Panc1 (cell line): ENCODE measurements around the gene RPP25L. TPM values are rescaled to one million over a fixed set of nuclear protein-coding genes. Genes with fewer than 3 reads are reported as not detected.
A peak's percentile ranks its signal among the peaks of the same experiment; 100 is the strongest.

Source experiments
- ATAC-seq: fragments of 200-7000 bp; cut with Tn5 transposase; 2 replicates; pipeline ENCODE4 v1.9.1; 2020; ENCODE audit warnings: mild to moderate bottlenecking, moderate library complexity
- BruUV-seq: library from RNA; stranded (reverse); fragments of 400-500 nt; replicated peaks from 2 replicates; lab custom pipeline; 2021; lab: Mats Ljungman, UMichigan
- CTCF ChIA-PET: fragments of 300-600 bp; sonication (Branson Sonifier 250); formaldehyde crosslinking; loops from one replicate; lab custom pipeline; 2022; ENCODE audit warnings: antibody characterized with exemption; lab: Charles Lee
- POLR2A ChIA-PET: fragments of 300-600 bp; sonication (Branson Sonifier 250); formaldehyde crosslinking; loops from one replicate; lab custom pipeline; 2022; ENCODE audit warnings: antibody characterized with exemption; lab: Charles Lee
- DNase-seq: peaks from one replicate; pipeline ENCODE4 v3.0.0-alpha.2; 2010; ENCODE audit warnings: low read depth, low spot score
- H3K27ac ChIP-seq: 2 replicates; pipeline ENCODE4 v1.5.1; 2011; ENCODE audit warnings: mild to moderate bottlenecking, low read length, inconsistent platforms
- H3K27me3 ChIP-seq: fragments of 200-500 bp; sonication (Bioruptor generic); 2 replicates; pipeline ENCODE4 v1.6.0; 2014; ENCODE audit warnings: low read length, inconsistent platforms; ENCODE audit not compliant: control insufficient read depth, insufficient read depth
- H3K36me3 ChIP-seq: fragments of 200-500 bp; sonication (Bioruptor generic); 2 replicates; pipeline ENCODE4 v1.5.1; 2014; ENCODE audit warnings: inconsistent platforms, mild to moderate bottlenecking, low read length, moderate library complexity; ENCODE audit not compliant: control insufficient read depth, insufficient read depth
- H3K4me1 ChIP-seq: 2 replicates; pipeline ENCODE4 v1.5.1; 2011; ENCODE audit warnings: inconsistent platforms, mild to moderate bottlenecking, low read length, moderate library complexity; ENCODE audit not compliant: control insufficient read depth, insufficient read depth
- H3K4me3 ChIP-seq, 2 experiments: 2 replicates each; pipeline ENCODE4 v1.5.1; 2011 to 2012; ENCODE audit warnings: low read depth in 2 of 2, low read length in 2 of 2, mild to moderate bottlenecking in 2 of 2, inconsistent platforms in 1 of 2, moderate library complexity in 1 of 2
- H3K9me3 ChIP-seq: fragments of 200-500 bp; sonication (Bioruptor generic); 2 replicates; pipeline ENCODE4 v1.5.1; 2014; ENCODE audit warnings: low read depth, mild to moderate bottlenecking, inconsistent platforms, low read length, moderate library complexity; ENCODE audit not compliant: control insufficient read depth, insufficient read depth
- CTCF ChIP-seq: fragments of 450-650 bp; IDR thresholded peaks from 2 replicates; pipeline ENCODE4 v1.5.1; 2017; ENCODE audit warnings: mild to moderate bottlenecking
- POLR2AphosphoS5 ChIP-seq: IDR thresholded peaks from 2 replicates; pipeline ENCODE4 v1.6.1; 2012; ENCODE audit warnings: mild to moderate bottlenecking, low read depth, low read length, moderate library complexity
- REST ChIP-seq, 2 experiments: IDR thresholded peaks; 2 replicates each; pipeline ENCODE4 v1.6.1; 2011 to 2012; ENCODE audit warnings: low read depth in 2 of 2, control low read depth in 1 of 2, low read length in 1 of 2, mild to moderate bottlenecking in 1 of 2, moderate library complexity in 1 of 2; ENCODE audit not compliant: insufficient read depth in 1 of 2
- TCF7L2 ChIP-seq: IDR thresholded peaks from 2 replicates; pipeline ENCODE4 v1.6.1; 2011; ENCODE audit warnings: mild to moderate bottlenecking, low read depth, low read length, inconsistent platforms
- in situ Hi-C: cut with HindIII; loops from 2 replicates; pipeline ENCODE4 v1.10.0; 2016; ENCODE audit warnings: low sequenced_read_pairs, low pct_unique_long_range_greater_than_20kb
- intact Hi-C: fragments of 100-400 bp; cut with micrococcal nuclease; formaldehyde crosslinking; loops from one replicate; pipeline ENCODE4 v1.10.0; 2022; ENCODE audit not compliant: unreplicated experiment
- total RNA-seq: library from RNA; stranded (reverse); gene quantifications from one replicate; pipeline ENCODE4 v1.2.1, GENCODE V29; 2021; ENCODE audit not compliant: unreplicated experiment

RPP25L gene
- total RNA-seq, 1 experiment from 2014 or later, result 30.4 TPM

DNA sequence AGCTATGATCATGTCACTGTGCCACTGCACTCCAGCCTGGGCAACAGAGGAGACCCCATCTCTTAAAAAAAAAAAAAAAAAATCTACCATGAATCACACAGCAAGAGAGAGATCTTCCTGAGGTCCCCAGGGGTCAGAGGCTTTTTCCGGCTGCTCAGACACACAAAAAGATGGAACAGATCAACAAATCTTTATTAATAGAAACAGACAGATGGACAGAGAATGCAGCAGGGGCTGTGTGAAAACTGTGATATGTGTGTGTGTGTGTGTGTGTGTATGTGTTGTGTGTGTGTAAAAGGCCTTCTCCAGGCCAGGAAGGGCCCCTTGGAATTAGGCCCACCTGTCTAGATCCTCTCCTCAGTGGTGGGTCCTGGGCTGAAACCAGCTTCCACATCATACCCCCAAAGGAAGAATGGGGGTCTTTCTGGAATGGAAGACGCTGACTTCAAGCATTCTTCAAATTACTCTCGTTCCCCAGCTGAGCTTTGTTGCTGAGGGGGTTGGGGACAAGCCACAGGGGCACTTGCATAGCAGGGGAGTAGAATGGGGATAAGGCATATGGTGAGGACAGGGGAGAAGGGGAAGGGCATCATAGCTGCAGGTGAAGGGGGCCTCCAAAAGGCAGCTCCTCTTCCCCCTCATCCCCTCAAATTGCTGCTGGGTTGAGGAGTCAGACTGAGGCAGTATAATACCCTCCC lies 22.8 kb upstream of the RPP25L start:
- TF ChIP-seq REST (IDR thresholded peaks at IDR 0.05; ENCODE audit: insufficient read depth in 1 of 2, low read depth in 2 of 2, low read length in 1 of 2) (no peak), POLR2AphosphoS5 (0 out of 2 replicates have a peak, but pooled peaks have one; percentile 23)
- TSS peak; percentile 94 for BruUV-seq

DNA sequence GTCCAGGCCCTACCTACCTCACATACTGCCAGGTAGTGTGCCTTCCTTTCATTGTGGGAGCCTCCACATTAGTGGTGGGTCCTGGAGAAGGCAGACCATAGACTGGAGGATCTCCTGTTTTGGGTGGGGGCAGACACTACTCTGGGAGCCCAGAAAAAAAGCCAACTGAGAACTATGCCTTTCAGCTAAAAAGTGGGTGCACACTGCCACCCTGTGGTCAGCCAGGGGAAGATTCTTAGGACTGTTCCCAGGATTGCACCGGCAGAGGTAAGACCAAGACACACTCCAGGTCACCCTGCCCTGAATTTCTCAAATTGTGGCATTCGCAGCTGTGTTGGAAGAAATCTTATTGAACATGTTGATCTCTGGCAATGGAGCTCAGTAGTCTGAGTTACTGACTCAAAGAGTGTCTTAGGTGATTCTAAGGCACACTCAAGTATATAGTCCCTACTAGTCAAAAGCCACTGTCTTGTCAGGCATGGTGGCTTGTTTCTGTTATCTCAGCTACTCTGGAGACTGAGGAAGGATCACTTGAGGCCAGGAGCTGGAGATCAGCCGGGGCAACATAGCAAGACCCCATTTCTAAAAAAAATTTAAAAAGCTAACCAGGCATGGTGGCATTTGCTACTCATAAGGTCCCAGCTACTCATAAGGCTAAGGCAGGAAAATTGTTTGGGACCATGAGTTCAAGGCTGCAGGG lies 22.1 kb upstream of the RPP25L start:
- Histone ChIP-seq H3K4me1 (peaks cover 13% of the 10 kb centered on the region), H3K27me3 (peaks cover 6% of the 10 kb centered on the region), H3K9me3 (no peaks in the 10 kb centered on the region), H3K36me3 (no peaks in the 10 kb centered on the region), H3K27ac (no peak overlapping the region), H3K4me3 (no peak overlapping the region)
- DNase-seq (peak; percentile 65), ATAC-seq (peak; percentile 55)
- in situ Hi-C loops, result no loop called here
- POLR2A ChIA-PET, result interaction anchor here (0.6 to 0.7 kb wide), 4 partner anchors 14 to 523 kb away, joined by 3 to 11 read pairs (median 7); partner anchors contain the start of gene DCTN3
- no TSS peak for BruUV-seq
- intact Hi-C loops, result loop anchor here (1.0 kb wide), 1 partner anchor 21 kb away; no protein-coding TSS in a partner anchor
- CTCF ChIA-PET, result interaction anchor here (0.5 to 1.8 kb wide), 8 partner anchors 11 to 450 kb away, joined by 3 to 8 read pairs (median 6); partner anchors contain the start of gene RPP25L
- TF ChIP-seq CTCF (peak; percentile 95), TCF7L2 (no peak)

More for the DNA sequence above, 22.8 kb upstream of the RPP25L start:
- CTCF ChIA-PET, result interaction anchor here (1.0 to 1.8 kb wide), 6 partner anchors 15 to 31 kb away, joined by 3 to 8 read pairs (median 6); partner anchors contain the start of gene RPP25L
- intact Hi-C loops, result loop anchor here (1.0 kb wide), 1 partner anchor 21 kb away; no protein-coding TSS in a partner anchor
- Histone ChIP-seq H3K4me1 (peaks cover 13% of the 10 kb centered on the region), H3K36me3 (no peaks in the 10 kb centered on the region), H3K27me3 (no peaks in the 10 kb centered on the region; the same call in 1 of the 2 replicates), H3K27ac (no peak overlapping the region), H3K4me3 (no peak overlapping the region), H3K9me3 (no peaks in the 10 kb centered on the region)
- in situ Hi-C loops, result no loop called here
- POLR2A ChIA-PET, result interaction anchor here (0.6 to 0.7 kb wide), 3 partner anchors 15 to 523 kb away, joined by 6 to 11 read pairs (median 8); partner anchors contain the start of gene DCTN3
- no peak for DNase-seq
- ATAC-seq, result no peak
